ENCODE results near the gene HCN4. TPM values are rescaled to one million over a fixed set of nuclear protein-coding genes. Genes with fewer than 3 reads are reported as not detected.

The HCN4 gene
- total RNA-seq, 1 donor from 2014 or later: 0.06 TPM

- Histone ChIP-seq H3K27me3 (peaks cover 77% of the 10 kb centered on the region), H3K36me3 (no peaks in the 10 kb centered on the region), H3K4me3 (no peak overlapping the region), H3K27ac (no peak overlapping the region), H3K9me3 (no peaks in the 10 kb centered on the region), H3K4me1 (no peaks in the 10 kb centered on the region)
- DNase-seq (no peak), ATAC-seq (no peak)
- intact Hi-C loops (cut with DNase I): no loop called here
- TF ChIP-seq CTCF (IDR thresholded peaks at IDR 0.05): no peak
Measured at GRCh38 chr15:73370151-73370550, 1.4 kb upstream of the HCN4 start.

GRCh38 chr15:73369154-73369694 lies 466 bp upstream of the HCN4 start:
- Histone ChIP-seq H3K36me3 (no peaks in the 10 kb centered on the region), H3K9me3 (no peaks in the 10 kb centered on the region), H3K4me3 (no peak overlapping the region), H3K4me1 (no peaks in the 10 kb centered on the region), H3K27ac (no peak overlapping the region), H3K27me3 (peaks cover 74% of the 10 kb centered on the region)
- DNase-seq: no peak
- no peak for TF ChIP-seq CTCF (IDR thresholded peaks at IDR 0.05)
- intact Hi-C loops (cut with DNase I): no loop called here
- no peak for ATAC-seq

DNA sequence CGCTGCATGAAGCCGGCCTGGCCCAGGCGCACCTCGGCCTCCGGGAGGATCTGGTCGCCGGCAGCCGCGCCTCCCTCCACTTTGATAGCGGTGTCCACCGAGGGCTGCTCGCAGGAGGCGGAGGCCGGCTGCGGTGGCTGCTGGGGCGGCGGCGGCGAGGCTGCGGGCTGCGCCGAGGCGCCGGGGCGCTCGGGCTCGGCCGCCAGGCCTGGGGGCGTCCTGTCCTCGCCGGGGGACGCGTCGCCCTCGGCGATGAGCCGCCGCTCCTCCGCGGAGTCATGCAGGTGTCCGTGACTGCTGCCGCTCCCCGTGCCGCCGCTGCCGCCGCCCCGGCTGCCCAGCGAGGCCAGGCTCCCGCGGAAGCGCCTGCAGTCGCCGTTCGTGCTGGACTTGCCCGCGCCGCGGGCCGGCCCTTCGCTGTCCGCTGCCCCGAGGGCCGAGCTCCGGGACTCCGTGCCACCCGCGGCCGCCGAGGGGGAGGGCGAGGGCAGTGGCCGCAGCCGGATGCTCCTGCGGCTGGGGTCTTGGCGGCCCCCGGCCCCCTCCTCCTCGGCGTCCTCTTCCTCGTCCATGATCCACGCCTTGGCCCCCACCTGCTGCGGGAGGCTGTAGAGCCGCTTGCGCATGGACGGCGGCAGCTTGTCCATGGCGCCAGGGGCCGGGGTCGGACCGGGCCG lies 996 bp downstream of the HCN4 start:
- Histone ChIP-seq H3K27me3 (peaks cover 74% of the 10 kb centered on the region), H3K9me3 (no peaks in the 10 kb centered on the region), H3K4me3 (no peak overlapping the region), H3K36me3 (no peaks in the 10 kb centered on the region), H3K27ac (no peak overlapping the region), H3K4me1 (no peaks in the 10 kb centered on the region)
- no peak for ATAC-seq
- no peak for DNase-seq
- intact Hi-C loops (cut with DNase I): no loop called here
- TF ChIP-seq CTCF (IDR thresholded peaks at IDR 0.05): no peak

DNA sequence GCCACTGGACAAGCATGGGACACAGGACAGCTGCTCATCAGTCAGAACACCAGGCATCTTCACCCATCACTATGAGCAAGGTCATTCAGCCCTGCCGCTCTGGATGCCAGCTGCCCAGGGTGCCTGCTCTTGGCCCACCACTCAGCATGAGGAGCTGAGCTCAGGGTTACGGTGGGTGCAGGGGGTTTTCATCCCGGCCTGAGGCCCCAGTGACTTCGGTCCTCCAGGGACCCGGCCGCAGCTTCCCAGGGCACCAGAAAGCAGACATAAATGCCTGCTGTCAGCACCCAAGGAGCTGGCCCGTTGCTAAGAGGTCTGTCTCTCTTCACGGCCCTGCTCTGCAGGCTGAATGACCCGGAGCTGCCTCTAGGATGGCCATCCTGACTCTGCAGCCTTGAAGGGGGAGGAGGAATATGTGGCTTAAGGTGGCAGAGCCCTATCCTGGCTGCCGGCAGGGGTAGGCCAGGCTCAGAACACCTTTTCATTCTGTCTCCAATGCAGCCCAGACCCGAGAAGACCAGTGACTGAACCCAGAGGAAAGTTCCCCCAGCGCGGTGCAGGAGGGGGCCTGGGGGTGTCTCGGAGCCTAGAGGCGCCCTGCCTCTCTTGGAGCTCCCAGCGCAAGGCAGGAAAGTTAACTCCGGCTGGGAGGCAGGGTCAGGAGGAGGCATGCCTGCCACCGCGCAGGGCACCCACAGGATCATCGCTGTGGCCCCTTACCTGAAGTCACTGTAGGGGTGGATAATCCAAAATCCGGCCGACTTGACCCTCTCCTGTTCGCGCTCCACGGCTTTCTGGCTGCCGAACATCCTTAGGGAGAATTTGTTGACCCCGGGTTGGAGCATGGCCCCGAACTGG lies 1.8 kb downstream of the HCN4 start:
- Histone ChIP-seq H3K4me3 (no peak overlapping the region), H3K36me3 (no peaks in the 10 kb centered on the region), H3K27ac (no peak overlapping the region), H3K9me3 (no peaks in the 10 kb centered on the region), H3K4me1 (no peaks in the 10 kb centered on the region), H3K27me3 (peaks cover 76% of the 10 kb centered on the region)
- intact Hi-C loops (cut with DNase I): no loop called here
- ATAC-seq (no peak), DNase-seq (no peak)
- TF ChIP-seq CTCF (IDR thresholded peaks at IDR 0.05): no peak

DNA sequence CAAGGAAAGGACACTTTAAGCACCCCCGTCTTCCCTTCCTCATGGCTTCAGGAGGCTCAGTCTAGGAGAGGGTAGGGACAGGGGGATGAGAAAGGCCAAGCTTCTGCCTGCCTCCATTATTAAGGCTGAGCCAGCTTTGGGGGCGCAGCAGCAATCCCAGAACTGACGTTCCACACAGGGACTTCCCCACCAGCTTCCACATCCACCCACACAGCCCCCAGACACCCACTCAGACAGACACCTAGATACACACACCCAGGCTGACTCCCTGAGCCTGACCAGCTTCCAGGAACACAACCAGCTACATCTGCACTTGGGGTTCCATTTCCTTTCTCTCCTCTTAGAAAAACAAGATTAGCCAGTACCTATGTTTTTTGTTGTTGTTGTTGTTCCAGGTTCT lies 4.7 kb downstream of the HCN4 start:
- Histone ChIP-seq H3K4me1 (no peaks in the 10 kb centered on the region), H3K4me3 (no peak overlapping the region), H3K9me3 (no peaks in the 10 kb centered on the region), H3K27ac (no peak overlapping the region), H3K27me3 (peaks cover 48% of the 10 kb centered on the region), H3K36me3 (no peaks in the 10 kb centered on the region)
- ATAC-seq (no peak), DNase-seq (no peak)
- intact Hi-C loops (cut with DNase I): no loop called here
- TF ChIP-seq CTCF (IDR thresholded peaks at IDR 0.05): no peak

All from upper lobe of right lung (tissue), 1 donor.